Lower leg skin (tissue), 3 donors: ENCODE results near the gene TNKS1BP1.

ENCODE experiments used
- POLR2A ChIP-seq, 2 donors: fragments of 450-650 bp; IDR thresholded peaks; one replicate each; pipeline ENCODE4 v1.6.1; 2016 to 2017; ENCODE audit warnings: antibody characterized with exemption in 2 of 2, mild to moderate bottlenecking in 1 of 2, moderate library complexity in 1 of 2
- TF ChIP-seq, protein P1 (sequence below), 3 donors: fragments of 450-650 bp; IDR thresholded peaks; one replicate each; pipeline ENCODE4 v1.5.1; 2016; ENCODE audit warnings: antibody characterized with exemption in 3 of 3, mild to moderate bottlenecking in 3 of 3, moderate library complexity in 2 of 3

DNA sequence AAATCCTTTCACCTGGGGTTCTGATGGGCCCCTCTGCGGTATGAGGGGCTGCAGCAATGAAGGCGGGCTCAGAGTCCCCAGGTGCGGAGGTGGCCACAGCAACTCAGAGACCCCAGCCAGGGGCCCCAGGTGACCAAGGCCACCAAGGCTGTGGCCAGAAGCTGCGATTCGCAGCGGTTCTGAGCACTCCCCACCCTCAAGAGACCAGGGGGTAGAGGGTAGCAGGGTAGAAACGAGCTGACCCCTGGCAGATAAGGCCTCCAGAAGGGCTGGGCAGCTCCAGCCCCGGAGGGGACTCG is 948 bp downstream of the TNKS1BP1 start:
- TF ChIP-seq, protein P1, sequence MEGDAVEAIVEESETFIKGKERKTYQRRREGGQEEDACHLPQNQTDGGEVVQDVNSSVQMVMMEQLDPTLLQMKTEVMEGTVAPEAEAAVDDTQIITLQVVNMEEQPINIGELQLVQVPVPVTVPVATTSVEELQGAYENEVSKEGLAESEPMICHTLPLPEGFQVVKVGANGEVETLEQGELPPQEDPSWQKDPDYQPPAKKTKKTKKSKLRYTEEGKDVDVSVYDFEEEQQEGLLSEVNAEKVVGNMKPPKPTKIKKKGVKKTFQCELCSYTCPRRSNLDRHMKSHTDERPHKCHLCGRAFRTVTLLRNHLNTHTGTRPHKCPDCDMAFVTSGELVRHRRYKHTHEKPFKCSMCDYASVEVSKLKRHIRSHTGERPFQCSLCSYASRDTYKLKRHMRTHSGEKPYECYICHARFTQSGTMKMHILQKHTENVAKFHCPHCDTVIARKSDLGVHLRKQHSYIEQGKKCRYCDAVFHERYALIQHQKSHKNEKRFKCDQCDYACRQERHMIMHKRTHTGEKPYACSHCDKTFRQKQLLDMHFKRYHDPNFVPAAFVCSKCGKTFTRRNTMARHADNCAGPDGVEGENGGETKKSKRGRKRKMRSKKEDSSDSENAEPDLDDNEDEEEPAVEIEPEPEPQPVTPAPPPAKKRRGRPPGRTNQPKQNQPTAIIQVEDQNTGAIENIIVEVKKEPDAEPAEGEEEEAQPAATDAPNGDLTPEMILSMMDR (IDR thresholded peaks at IDR 0.05), result no peak
- TF ChIP-seq POLR2A (IDR thresholded peaks at IDR 0.05), result no peak
